HepG2 (cell line): ENCODE results near the gene PPP1R12B. TPM values are rescaled to one million over a fixed set of nuclear protein-coding genes. Genes with fewer than 3 reads are reported as not detected.

Experiments used
- ARNT ChIP-seq: fragments of 450-650 bp; IDR thresholded peaks from 2 replicates; pipeline ENCODE4 v1.6.1; 2017
- BHLHE40 ChIP-seq: IDR thresholded peaks from 2 replicates; pipeline ENCODE4 v1.6.1; 2011; ENCODE audit warnings: low read length, improper control_type of control experiment
- GPN1 ChIP-seq: sonication (generic); formaldehyde crosslinking; IDR thresholded peaks from 2 replicates; pipeline ENCODE4 v1.5.1; 2020; ENCODE audit warnings: missing genetic modification reagents, borderline replicate concordance
- HMGXB3 ChIP-seq: sonication (generic); formaldehyde crosslinking; IDR thresholded peaks from 2 replicates; pipeline ENCODE4 v1.4.0; 2020; ENCODE audit warnings: missing genetic modification reagents, borderline replicate concordance
- KLF13 ChIP-seq: sonication (generic); formaldehyde crosslinking; IDR thresholded peaks from 2 replicates; pipeline ENCODE4 v1.4.0; 2020; ENCODE audit warnings: mild to moderate bottlenecking, missing genetic modification reagents
- MED13 ChIP-seq: sonication (generic); formaldehyde crosslinking; IDR thresholded peaks from 2 replicates; pipeline ENCODE4 v1.5.0; 2020; ENCODE audit warnings: missing genetic modification reagents
- NR2F1 ChIP-seq, 2 experiments: fragments of 450-650 bp in 1 of 2; formaldehyde crosslinking in 1 of 2; IDR thresholded peaks; 2 replicates each; pipeline versions ENCODE4 v1.5.0 to v1.6.1; 2016 to 2020; ENCODE audit warnings: mild to moderate bottlenecking in 1 of 2, missing compliant biosample characterization in 1 of 2, missing genetic modification reagents in 1 of 2, moderate library complexity in 1 of 2
- ZBTB25 ChIP-seq: IDR thresholded peaks from 2 replicates; pipeline ENCODE4 v1.6.1; 2018; ENCODE audit warnings: missing genetic modification reagents
- ZBTB42 ChIP-seq: sonication (generic); formaldehyde crosslinking; IDR thresholded peaks from 2 replicates; pipeline ENCODE4 v1.5.0; 2020; ENCODE audit warnings: mild to moderate bottlenecking, missing genetic modification reagents
- ZNF101 ChIP-seq: sonication (generic); formaldehyde crosslinking; IDR thresholded peaks from 2 replicates; pipeline ENCODE4 v1.4.0; 2020; ENCODE audit warnings: mild to moderate bottlenecking, low read depth, missing genetic modification reagents, borderline replicate concordance
- ZNF382 ChIP-seq: sonication (generic); formaldehyde crosslinking; IDR thresholded peaks from 2 replicates; pipeline ENCODE4 v1.5.0; 2020; ENCODE audit warnings: missing genetic modification reagents, mild to moderate bottlenecking, borderline replicate concordance
- ZNF430 ChIP-seq: sonication (generic); formaldehyde crosslinking; IDR thresholded peaks from 2 replicates; pipeline ENCODE4 v1.9.0; 2021; ENCODE audit warnings: mild to moderate bottlenecking, missing genetic modification reagents
- ZNF441 ChIP-seq: sonication (generic); formaldehyde crosslinking; IDR thresholded peaks from 2 replicates; pipeline ENCODE4 v1.7.0; 2021; ENCODE audit warnings: missing genetic modification reagents, borderline replicate concordance
- ZNF546 ChIP-seq: sonication (generic); formaldehyde crosslinking; conservative IDR thresholded peaks from 2 replicates; pipeline ENCODE4 v1.8.1; 2023; ENCODE audit warnings: mild to moderate bottlenecking, missing genetic modification reagents
- ZNF569 ChIP-seq: sonication (generic); formaldehyde crosslinking; IDR thresholded peaks from 2 replicates; pipeline ENCODE4 v1.5.0; 2020; ENCODE audit warnings: mild to moderate bottlenecking, missing genetic modification reagents, moderate library complexity, borderline replicate concordance
- ZNF878 ChIP-seq: sonication (generic); formaldehyde crosslinking; IDR thresholded peaks from 2 replicates; pipeline ENCODE4 v1.8.1; 2023; ENCODE audit warnings: mild to moderate bottlenecking, missing genetic modification reagents, moderate library complexity
- polyA plus RNA-seq, 8 experiments: library from polyadenylated mRNA; depleted of rRNA in 3 of 8; stranded (reverse) in 7 of 8; unstranded in 1 of 8; fragments of >200 nt; fragmentation: Illumina TruSeq in 4 of 8; extraction: Trizol in 4 of 8; gene quantifications; 2 replicates each; pipeline versions ENCODE4 v1.2.1 to v1.2.3, GENCODE V29; 2011 to 2016; ENCODE audit warnings: low read depth in 4 of 8, missing spikeins in 1 of 8, mixed read lengths in 1 of 8; ENCODE audit not compliant: insufficient read depth in 1 of 8
- total RNA-seq, 5 experiments: library from RNA; depleted of rRNA; stranded (reverse); fragments of >200 nt; fragmentation: Illumina TruSeq; extraction: Trizol; gene quantifications; 2 replicates each; pipeline ENCODE4 v1.2.3, GENCODE V29; 2016; ENCODE audit warnings: low read depth in 1 of 5
- TF ChIP-seq, protein P1 (sequence below): sonication (generic); formaldehyde crosslinking; IDR thresholded peaks from 2 replicates; pipeline ENCODE4 v1.8.1; 2023; ENCODE audit warnings: missing genetic modification reagents, mild to moderate bottlenecking, borderline replicate concordance
- TF ChIP-seq, protein P2 (sequence below): sonication (generic); formaldehyde crosslinking; conservative IDR thresholded peaks from 2 replicates; pipeline ENCODE4 v1.4.0; 2020; ENCODE audit warnings: mild to moderate bottlenecking, missing genetic modification reagents, moderate library complexity
- TF ChIP-seq, protein P3 (sequence below): IDR thresholded peaks from 2 replicates; pipeline ENCODE4 v1.6.1; 2016; ENCODE audit warnings: low read depth, borderline replicate concordance

The PPP1R12B gene
- total and polyA plus RNA-seq, 2 of the 13 experiments (the other 11 are each of a cell fraction or from before 2014, with no cell fraction given): 12.0 to 13.6 TPM

DNA sequence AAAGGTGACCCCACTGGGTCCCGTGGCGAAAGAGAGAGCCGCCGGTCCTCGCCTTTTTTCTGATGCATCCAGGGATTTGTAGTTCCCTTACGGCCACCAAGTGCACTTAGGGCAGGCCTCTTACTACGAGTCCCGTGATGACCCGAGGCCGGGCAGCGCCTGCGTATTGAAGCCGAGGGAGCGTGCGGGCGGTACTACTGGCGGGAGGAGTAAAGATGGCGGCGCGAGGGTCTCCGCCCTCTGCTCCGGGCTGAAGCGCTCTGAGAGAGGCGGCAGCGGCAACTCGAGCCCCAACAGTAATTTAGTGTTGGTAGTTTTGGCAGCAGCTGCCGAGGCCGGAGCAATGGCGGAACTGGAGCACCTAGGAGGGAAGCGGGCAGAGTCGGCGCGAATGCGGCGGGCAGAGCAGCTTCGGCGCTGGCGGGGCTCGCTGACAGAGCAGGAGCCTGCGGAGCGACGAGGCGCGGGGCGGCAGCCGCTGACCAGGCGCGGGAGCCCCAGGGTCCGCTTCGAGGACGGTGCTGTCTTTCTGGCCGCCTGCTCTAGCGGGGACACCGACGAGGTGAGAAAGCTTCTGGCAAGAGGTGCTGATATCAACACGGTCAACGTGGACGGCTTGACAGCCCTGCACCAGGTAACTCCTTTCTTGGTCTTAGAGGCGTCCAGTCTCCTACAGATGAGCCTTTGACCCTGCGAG is at the start of gene PPP1R12B (continued):
- TF ChIP-seq ZNF546 (CRISPR knock-in tag) (0 out of 2 replicates have a peak, but pooled peaks have one; percentile 43), ZNF569 (CRISPR knock-in tag) (0 out of 2 replicates have a peak, but pooled peaks have one; percentile 52), KLF13 (CRISPR knock-in tag) (no peak), ZNF441 (CRISPR knock-in tag) (0 out of 2 replicates have a peak, but pooled peaks have one; percentile 44), ZBTB25 (CRISPR knock-in tag) (no peak), ZNF430 (CRISPR knock-in tag) (no peak), MED13 (CRISPR knock-in tag) (peak; percentile 82), ARNT (no peak), ZNF382 (CRISPR knock-in tag) (no peak), ZNF878 (CRISPR knock-in tag) (0 out of 2 replicates have a peak, but pooled peaks have one; percentile 27), ZNF101 (no peak), HMGXB3 (peak; percentile 72), ZBTB42 (no peak), BHLHE40 (peak; percentile 72; the same call in 1 of the 2 replicates), NR2F1 (CRISPR knock-in tag; IDR thresholded peaks at IDR 0.05) (0 out of 4 replicates have a peak, but pooled peaks have one; percentile 45 to 50), GPN1 (CRISPR knock-in tag) (no peak)
- TF ChIP-seq, protein P1, sequence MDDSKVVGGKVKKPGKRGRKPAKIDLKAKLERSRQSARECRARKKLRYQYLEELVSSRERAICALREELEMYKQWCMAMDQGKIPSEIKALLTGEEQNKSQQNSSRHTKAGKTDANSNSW (CRISPR knock-in tag): peak; percentile 84; the same call in 1 of the 2 replicates
- TF ChIP-seq, protein P2, sequence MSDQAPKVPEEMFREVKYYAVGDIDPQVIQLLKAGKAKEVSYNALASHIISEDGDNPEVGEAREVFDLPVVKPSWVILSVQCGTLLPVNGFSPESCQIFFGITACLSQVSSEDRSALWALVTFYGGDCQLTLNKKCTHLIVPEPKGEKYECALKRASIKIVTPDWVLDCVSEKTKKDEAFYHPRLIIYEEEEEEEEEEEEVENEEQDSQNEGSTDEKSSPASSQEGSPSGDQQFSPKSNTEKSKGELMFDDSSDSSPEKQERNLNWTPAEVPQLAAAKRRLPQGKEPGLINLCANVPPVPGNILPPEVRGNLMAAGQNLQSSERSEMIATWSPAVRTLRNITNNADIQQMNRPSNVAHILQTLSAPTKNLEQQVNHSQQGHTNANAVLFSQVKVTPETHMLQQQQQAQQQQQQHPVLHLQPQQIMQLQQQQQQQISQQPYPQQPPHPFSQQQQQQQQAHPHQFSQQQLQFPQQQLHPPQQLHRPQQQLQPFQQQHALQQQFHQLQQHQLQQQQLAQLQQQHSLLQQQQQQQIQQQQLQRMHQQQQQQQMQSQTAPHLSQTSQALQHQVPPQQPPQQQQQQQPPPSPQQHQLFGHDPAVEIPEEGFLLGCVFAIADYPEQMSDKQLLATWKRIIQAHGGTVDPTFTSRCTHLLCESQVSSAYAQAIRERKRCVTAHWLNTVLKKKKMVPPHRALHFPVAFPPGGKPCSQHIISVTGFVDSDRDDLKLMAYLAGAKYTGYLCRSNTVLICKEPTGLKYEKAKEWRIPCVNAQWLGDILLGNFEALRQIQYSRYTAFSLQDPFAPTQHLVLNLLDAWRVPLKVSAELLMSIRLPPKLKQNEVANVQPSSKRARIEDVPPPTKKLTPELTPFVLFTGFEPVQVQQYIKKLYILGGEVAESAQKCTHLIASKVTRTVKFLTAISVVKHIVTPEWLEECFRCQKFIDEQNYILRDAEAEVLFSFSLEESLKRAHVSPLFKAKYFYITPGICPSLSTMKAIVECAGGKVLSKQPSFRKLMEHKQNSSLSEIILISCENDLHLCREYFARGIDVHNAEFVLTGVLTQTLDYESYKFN (CRISPR knock-in tag): no peak; the same call in 1 of the 2 replicates
- TF ChIP-seq, protein P3, sequence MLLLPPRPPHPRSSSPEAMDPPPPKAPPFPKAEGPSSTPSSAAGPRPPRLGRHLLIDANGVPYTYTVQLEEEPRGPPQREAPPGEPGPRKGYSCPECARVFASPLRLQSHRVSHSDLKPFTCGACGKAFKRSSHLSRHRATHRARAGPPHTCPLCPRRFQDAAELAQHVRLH (CRISPR knock-in tag): peak; percentile 27; the same call in 1 of the 2 replicates
